HS-27A (cell line): ENCODE measurements around the gene PPM1H.
A peak's percentile ranks its signal among the peaks of the same experiment; 100 is the strongest.

Experiments
- DNase-seq: peaks from one replicate; pipeline ENCODE4 v3.0.0-alpha.2; 2012; ENCODE audit warnings: low read depth, missing footprints

PPM1H gene

DNA sequence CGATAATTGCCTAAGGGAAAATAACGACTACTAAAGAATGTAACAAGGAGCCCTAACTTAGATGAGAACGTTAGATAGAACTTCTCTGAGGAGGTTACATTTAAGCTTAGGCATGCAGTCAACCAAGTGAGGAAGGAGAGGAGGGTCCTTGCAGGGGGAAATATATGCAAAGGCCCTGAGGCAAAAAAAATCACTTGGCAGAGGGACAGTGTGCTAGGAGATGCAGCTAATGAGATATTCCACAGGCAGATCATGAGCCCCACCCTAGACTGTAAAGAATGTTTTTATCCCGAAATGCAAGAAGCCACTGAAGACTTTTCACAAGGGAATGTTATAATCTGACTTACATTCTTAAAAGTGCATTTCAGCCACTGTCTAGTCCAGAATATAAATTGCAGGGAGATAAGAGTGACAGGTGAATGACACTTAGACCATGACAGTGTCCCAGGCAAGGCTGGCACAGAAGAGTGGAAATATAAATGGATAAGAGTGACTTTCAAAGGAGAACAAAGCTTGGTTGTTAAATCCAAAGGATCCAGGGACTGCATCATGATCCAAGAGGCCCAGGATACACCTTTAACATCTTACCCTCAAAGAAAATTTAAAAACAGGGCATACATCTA lies 61.0 kb downstream of the PPM1H start:
- DNase-seq = no peak

DNA sequence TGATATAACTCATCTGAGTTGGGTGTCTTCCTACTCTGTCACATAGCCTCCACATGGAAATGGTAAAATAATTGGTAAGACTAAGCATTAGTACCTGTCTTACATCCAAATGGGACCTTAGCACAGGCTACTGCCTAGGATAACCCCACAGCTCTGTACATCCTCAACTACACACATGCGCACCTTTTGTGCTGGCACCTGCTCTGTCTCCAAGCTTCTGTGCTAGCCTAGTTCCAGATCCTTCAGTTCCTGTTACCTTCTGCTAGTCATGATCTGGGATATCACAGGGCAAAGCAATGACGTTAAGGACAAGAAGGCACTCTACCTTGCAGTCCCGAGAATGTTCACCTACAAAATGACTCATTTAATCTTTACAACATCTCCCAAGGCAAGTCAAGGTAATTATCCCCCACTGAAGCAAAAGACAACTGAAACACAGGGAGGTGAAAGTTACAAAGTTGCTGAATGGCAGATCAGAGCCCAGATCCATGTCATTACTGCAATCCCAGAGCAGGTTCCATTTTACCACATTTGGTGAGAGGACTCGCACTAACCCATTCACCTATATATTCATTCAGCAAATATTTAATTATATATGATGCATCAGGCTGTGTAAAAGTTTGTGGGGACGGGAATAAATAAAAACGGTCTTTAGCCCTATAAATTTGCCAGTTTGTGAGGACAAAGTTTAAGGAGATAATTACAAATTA lies 61.7 kb downstream of the PPM1H start:
- DNase-seq = no peak

DNA sequence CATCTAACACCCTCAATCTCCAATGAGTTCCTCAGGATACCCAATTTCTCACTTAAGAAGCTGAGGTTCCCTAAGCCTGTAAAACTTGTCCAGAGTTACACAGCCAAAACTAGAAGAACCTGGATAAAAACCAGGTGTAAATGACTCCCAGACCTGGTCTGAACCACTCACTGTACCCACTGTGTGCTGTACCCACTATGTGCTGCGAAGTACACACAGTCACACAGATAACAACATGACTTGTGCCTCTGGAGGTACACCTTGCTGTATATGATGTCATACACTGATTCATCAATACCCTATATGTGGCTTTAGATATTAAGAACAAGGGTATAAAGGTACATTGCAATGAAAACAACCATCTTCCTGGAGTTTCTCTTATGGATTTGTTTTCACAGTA lies 66.1 kb downstream of the PPM1H start:
- no peak for DNase-seq

DNA sequence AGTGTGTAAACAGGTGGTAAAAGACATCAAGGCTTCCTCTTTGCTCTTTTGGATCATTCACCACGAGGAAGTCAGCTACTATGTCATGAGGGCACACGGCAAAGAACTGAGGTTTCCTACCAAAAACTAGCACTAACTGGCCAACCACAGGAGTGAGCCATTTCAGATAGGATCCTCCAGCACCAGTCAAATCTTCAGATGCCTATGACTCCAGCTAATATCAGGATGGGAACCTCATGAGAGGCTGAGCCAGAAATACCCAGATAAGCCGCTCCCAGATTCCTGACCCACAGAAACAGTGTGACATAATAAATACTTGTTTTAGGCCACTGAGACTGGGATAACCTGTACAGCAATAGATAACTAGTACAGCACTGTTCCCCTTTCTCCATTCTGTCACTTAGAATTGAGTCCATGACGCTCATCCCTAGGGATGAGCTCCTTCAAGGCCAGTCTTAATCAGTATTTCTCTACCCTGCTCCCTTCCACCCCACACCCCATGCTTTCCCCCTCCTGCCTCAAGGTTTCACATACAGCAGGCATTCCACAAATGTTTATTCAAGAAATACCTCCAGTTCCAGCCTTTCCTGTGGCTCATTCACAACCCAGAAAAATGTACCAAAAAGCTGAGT lies 68.4 kb downstream of the PPM1H start:
- peak; percentile 92 for DNase-seq

DNA sequence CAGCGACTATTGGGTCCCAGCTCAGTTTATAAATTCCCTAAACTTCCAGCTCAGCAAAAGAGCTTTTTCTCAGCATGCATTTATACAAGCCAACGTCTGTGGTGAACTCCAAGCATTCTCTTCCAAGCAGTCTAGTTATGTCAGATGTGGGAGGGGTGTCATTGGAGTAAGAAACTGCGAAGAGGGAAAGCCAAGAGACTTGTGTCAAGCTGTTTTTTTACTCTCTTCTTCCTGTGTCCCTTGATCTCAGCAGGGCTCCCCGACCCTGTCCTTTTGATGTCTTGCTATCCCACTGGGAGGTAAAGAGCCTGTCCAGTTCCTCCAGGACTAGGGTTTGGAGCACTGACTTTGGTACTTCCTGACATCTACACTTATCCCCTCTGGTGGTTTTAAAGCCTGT lies 69.0 kb downstream of the PPM1H start:
- DNase-seq = no peak

DNA sequence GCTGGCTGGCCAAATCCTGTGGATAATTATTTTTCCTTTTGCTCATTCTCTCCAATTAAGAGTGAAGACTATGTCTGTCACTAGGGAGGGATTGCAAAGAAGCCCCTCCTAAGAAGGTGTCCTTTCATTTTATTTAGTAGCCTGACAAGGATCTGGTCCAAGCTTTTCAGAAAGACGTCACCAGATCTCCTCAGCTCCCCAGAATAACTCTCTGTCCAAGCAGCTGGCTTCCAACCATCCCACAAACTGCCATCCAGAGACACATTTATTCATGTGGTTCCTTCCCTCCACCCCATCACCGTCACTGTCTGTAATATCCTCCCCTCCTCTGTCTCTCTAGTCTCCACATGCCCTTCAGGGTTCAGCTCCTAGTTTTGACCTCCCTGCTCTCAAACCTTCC lies 69.9 kb downstream of the PPM1H start:
- DNase-seq = no peak

DNA sequence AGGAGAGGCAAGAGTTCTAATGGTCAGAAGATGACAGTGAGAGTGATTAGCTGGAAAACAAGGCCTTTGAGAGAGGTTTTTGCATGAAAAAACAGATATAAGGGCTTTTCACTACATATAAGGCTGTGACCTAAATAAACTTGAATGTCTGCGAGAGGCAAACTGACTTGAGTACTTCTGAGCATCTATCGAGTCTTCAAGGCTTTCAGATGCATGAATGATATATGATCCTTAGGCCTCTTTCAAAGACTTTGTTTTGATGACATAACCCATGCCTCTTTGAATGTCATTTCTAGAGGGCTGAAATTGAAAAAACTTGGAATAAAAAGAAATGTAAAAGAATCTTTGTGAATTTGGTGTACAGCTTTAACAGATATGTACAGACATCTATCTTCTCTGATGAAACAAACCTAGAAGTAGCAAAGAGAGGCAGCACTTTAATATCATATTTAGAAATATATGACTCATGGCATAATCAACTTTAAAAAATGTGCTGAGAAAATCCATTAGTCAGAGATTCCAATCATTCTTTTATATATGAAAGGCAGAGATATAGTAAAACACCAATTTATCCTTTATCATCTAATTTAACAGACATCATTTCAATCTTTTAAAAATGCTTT lies 72.6 kb downstream of the PPM1H start:
- peak; percentile 62 for DNase-seq

DNA sequence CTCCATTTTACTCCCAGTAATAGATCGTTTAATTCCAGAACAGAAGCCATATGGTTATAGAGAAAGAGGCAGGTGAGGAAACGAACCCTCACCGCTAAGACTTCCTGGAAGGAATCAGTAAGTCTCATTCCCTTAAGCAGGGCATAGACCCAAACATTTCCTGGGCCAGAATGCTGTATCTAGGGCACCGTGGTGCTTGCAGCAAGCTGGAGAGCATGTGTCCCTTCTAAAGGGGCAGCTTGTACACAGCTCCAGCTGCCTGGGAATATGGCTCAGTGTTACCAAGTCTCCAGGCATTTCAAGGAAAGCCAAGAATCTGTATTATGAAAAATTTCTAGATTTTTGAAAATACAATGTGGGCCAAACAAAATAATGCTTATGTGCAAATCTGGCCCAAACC lies 73.4 kb downstream of the PPM1H start:
- DNase-seq = no peak

DNA sequence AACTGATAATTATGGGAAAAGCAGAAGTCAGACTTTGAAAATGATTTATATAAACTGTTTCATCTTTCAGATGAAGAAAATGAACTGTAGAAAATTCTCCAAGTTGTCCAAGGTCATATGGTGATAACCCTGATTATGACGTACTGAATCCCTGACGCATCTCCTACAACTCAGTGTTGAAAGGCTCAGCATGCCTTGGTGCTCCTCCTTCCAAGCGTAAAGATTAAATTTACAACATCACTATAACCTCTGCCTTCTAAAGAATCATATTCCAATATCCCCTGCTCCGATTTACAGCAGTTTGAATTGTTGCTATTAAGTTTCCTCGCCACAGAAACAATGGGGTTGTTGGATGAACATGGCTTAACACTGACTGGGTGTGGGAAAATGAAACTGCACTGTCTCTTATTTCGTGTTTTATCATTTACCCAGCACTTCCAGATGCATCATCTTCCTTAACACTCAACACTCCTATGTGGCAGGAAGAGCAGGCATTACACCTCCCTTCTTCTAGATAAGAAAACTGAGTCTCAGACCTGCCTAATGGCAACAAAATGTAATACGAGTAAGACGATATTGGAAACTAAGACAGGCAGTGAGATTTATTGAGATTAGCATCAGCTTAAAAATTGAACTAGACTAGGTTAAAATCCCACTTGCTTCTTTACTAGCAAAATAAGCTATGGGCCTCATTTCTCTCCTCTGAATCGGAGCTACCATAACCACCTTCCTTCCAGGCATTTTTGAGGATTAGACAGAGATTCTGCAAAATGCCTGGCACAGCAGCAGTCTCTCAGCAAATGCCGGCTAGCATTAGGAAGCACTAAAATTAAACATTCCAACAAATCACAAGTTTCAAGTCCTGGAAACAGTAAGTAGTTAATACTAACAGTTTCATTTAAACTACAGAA lies 74.2 kb downstream of the PPM1H start:
- no peak for DNase-seq

DNA sequence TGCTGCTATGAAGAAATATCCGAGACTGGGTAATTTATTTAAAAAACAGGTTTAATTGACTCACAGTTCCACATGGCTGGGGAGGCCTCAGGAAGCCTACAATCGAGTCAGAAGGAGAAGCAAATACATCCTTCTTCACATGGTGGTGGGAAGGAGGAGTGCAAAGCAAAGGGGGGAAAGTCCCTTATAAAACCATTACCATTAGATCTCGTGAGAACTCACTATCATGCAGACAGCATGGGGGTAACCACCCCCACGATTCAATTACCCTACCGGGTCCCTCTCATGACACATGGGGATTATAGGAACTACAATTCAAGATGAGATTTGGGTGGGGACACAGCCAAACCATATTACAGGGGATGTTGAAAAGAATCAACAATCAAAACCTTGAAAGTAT lies 74.9 kb downstream of the PPM1H start:
- no peak for DNase-seq

DNA sequence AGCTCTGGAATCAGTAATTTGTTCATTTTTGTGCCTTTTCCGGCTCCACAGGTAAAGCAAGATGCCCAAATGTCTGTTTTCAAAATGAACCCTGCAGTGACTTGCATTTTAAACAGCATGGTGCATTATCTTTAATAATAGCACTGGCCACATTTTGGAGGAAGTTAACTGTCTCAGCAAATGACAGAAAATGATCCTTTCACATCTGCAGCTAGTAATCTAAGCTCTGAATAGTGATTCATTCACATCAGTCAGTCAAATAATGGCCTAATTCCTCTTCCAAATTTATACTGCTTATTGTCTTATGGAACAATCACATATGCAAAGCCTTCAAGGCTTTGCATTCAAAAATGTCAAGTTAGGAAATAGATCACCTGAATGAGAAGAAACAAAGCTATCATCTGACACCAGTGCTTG lies 75.6 kb downstream of the PPM1H start:
- DNase-seq = no peak

DNA sequence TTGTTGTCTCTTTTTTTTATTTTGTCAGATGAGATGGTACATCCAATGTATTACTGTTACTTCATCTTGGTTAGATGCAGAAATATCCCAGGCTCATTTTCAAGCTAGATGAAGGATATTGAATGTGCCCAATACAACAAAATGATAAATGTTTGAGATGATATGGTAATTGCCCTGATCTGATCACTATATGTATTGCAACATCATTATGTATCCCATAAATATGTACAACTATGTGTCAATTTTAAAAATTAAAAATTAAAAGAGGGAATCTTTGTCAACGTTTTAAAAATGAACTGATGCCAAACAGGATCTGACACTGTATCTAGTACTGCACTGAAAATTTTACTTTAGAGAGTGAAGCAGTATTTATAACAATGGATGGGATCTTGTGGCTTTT lies 78.5 kb downstream of the PPM1H start:
- DNase-seq = no peak

DNA sequence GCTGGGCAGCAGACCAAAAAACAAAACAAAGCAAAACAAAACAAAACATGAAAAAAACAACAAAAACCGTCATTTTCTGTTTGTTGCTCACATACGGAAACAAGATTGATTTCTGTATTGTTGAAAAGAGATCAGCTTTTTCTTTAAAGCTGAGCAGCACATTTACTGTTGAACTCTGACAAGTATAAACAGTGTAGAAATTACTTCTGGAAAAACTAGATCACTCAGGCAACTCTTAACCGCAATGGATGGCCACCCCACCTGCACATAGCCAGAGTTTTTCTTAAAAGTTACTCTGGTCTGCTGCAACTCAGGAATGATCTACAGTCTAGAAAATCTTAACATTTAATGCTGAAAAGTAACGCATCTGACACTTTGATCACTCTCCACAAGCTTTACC lies 80.9 kb downstream of the PPM1H start:
- DNase-seq = no peak

DNA sequence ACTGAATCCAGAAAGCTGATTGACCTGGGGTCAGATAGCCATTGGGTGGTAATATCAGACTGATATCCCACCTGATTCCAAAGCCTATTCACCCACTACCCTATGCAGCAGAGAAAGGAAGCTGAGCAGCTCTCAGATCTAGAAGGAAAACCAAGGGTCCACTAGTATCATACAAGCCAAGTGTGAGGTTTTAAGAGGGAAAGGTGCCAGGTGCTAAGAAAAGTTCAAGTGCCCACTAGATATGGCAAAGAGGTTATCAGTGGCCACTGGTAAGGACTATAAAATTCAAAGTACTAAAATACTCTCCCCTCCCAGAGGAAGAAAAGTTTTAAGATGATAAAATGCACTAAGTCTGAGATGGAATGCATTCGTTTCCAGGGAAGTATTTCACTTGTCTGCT lies 85.6 kb downstream of the PPM1H start:
- no peak for DNase-seq

DNA sequence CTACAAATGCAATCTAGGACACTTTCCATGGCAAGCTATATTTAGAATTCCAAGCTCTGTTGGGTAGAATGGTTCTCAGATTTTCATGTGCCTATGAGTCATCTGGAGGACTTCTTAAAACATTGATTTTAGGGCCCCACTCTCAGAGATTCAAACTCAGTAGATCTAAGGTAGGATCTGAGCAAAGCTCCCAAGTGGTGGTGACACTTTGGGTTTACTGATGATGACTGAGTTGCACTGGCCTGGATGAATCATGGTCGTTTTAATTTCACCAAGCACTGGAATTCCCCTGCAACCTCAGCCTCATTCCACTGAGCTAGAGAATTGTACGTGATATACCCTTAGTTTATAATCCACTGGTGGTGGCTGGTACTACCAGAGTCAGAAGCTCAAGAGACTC lies 86.5 kb downstream of the PPM1H start:
- peak; percentile 72 for DNase-seq

DNA sequence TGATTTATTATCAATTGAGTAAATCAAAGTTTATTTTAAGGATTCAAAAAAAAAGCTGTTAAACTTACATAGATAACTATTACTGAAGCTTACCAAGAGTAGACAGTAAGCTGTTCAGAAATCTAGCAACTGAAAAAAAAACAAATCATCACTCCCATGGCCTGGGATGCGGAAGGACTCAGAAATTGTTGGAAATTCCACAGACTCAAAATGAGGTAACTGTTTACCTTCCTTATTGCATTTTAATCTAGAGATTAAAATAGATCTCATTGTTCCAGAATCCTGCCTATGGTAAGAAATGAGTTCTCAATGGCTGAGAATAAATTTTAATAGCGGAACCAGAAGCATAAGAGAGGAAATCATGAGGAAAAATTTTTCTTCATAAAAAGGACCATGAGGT lies 87.2 kb downstream of the PPM1H start:
- DNase-seq = no peak

DNA sequence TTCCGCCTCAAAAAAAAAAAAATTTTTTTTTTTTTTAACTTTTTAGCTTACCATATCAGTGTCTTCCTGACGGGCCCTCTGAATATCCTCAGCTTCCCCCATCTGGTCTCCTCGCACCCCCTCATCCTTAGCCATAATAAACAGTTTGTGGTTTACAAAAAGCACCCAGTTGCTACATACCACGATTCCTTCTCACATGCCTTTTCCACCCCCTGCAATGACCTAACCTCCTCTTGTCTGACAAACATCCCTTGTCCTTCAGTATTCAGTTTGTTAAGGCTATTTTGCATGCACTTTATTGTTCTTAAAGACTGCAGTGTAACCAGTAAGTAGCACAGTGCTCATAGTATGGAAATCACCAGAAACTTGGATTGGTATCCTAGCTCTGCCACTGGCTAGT lies 88.5 kb downstream of the PPM1H start:
- DNase-seq = no peak

DNA sequence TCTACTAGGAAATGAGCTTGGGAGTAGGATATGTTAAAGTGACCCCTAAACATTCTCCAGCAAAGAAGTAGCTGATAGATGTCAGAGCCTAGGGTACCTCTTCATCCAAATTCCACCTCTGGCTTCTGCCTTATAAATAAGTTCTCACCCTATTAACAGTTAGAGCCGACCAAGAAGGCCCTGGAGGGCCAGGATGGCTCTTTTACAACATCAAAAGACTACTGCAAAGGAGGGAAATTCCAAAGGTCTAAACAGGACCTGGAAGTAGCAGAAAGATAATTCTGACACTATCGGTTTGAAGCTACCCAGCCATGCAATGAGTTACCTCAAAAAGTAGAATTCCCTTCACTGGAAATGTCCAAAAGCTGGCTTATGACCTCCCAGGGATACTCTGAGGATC lies 90.0 kb downstream of the PPM1H start:
- DNase-seq = no peak

DNA sequence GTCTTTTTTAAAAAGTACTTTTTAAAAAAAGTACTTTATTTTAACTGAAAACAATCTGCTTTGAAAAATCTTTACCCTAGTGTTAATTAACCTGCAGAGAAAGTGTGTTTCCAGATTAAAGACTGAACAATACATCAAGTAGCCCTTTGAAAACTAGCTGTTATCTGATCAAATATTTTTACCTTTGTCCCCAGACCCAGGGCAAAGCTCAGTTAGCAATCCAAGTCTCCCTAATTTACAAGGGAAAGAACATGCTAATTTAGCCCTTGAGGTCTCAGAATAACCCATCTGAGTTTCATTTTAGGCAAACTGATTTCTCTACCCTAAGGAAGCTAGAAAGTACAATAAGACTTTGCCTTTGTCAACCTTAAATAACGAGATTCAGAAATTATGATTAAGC lies 91.2 kb downstream of the PPM1H start:
- no peak for DNase-seq

DNA sequence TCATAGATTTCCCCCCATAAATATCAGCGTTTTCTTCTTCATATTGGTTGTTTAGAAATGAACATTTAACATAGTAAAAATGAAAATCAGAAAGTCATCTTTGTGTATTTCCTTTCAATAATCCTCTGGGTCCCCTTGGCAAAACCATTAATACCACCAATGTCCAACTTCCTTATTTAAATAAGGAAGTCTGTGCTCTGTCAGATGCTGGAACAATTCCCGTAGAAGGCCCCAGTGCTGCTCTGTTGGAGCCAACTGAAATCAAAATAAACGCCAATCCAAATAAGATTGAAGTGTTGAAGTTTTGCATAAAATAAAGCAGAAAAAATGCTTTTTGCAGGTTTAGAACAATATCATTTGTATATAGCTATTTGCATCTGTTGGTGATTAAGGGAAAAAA lies 93.1 kb downstream of the PPM1H start:
- no peak for DNase-seq

DNA sequence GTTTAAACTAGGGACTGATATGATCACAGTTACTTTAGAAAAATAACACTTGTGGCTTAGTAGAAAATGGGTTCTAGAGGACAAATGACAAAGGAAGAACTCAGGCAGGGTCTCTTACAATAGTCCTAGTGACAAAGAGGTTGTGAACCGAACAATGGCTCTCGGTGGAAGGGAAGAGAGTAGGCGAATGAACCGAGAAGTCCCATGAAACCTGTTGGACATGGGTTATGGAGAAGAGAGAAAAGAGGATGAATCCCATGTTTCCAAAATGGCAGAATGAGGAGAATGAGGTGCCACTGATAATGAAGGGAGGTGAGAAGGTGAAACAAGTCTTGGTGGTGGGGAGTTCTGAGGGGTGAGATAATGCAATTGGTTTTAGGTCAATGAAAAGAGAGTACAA lies 94.1 kb downstream of the PPM1H start:
- no peak for DNase-seq
